Activated naive CD8-positive, alpha-beta T cell treated with anti-CD3 and anti-CD28 coated beads, Interleukin-2, amount 50 U/mL, for 16 hours (primary cell): ENCODE data around the gene UBE2F.

Experiments used
- DNase-seq: peaks from one replicate; pipeline ENCODE4 v3.0.0-alpha.2; 2020; ENCODE audit warnings: low read depth, low spot score

The UBE2F gene

GRCh38 chr2:238079874-238080327 lies 113.1 kb downstream of the UBE2F start:
- no peak for DNase-seq

DNA sequence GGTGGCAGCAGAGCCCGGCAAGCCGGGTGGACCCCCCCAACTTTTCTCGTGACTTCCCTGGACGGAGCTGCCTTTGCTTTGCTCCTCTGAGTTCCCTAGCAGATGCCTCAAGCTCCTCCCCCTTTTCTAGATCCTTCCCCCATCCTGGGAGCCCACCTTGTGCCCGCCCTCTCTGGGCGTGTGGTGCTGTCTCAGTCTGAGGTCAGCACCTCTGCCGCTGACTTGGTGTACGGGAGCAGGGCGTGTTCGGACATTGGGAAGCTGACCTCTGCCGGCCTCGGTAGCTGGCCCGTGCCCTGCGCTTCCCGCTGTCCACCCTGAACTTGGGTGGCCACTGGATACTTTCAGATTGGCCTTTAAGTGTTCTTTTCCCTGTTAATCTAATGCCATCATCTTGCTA lies 113.7 kb downstream of the UBE2F start:
- no peak for DNase-seq

DNA sequence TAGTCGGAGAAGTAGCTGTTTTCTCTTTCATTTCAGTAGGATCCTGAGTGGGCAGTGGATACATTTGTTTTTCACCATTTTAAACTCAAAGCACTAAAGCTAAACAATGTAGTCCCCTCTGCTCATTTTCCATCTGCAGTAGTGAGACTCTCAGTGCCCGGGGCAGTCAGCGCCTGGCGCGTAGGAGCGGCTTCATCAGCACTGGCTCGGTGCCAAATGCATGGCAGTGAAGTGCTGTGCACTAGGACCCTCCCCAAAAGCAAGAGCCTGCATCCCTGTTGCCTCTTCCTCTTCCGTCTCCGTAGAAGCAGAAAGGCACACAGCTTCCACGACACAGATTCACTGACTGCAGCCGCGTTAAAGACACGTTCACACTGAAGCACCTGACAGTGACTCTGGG lies 114.3 kb downstream of the UBE2F start:
- no peak for DNase-seq

DNA sequence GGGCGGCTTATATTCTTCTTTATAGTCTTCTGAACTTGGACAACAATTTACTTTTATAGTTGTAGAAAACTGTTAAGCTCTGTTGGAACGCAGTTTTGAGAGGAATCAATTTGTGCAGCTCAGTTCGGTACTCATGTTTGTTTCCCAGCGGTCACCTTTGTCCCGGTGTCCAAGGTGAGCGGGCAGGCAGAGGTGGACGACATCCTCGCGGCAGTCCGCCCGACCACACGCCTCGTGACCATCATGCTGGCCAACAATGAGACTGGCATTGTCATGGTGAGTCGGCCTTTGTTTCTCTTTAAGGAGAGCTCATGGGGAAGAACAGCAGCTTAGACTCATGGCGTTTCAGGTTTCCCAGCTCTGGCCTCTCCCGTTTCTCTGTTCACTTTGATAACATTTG lies 114.7 kb downstream of the UBE2F start:
- DNase-seq = no peak

DNA sequence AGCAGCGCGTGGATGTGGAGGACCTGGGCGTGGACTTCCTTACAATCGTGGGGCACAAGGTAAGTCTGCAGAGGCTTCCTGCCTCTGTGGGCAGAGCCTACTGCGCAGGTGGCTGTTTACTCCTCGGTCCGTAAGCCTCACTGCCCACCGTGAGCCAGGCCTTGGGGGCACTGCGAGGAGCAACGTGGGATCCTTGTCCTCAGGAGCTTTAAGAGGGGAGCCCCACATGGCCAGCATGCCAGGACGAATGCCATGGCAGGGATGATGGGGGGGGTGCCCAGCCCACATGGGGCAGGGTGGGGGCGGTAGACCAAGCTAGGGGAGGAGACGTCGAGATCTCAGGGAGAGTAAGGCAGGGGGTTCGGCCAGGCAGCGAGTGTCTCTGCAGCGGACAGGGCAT lies 115.3 kb downstream of the UBE2F start:
- no peak for DNase-seq

DNA sequence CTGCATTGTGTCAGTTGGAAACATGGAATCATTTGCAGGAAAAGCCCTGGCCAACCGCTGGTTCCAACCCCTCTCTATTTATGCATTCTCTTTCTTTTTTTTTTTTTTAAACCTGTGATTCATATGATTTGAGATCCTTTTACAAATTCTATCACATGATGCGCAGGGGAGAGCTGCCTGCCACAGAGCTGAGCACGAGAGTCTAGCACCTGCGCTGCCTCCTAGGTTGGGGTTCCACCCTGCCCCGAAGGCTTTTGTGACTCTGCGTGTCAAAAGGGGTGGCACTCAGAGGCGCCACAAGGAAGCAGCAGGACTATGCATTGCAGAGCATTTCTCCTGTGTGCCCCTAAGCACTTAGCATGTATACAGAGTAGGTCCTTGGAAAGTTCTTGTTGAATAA lies 116.0 kb downstream of the UBE2F start:
- DNase-seq = no peak

DNA sequence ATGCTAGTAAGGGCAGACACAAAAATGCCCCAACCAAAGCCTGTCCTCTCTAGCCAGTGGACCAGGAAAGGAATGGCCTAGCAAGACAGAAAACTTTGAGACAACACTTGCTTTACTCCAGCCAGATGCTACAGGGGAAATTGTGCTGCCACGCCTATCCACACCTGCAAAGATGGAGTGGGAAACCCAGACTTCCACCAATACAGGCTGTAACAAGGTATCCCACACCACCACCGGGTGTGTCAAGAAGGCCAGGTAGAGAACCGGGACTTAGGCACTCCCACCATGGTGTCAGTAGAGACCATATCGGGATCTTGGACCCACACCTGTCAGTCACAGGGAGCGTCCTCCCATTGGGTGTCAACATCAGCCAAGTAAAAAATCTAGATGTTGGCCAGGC lies 117.1 kb downstream of the UBE2F start:
- DNase-seq = no peak

GRCh38 chr2:238084761-238085160 lies 117.9 kb downstream of the UBE2F start:
- DNase-seq = no peak

DNA sequence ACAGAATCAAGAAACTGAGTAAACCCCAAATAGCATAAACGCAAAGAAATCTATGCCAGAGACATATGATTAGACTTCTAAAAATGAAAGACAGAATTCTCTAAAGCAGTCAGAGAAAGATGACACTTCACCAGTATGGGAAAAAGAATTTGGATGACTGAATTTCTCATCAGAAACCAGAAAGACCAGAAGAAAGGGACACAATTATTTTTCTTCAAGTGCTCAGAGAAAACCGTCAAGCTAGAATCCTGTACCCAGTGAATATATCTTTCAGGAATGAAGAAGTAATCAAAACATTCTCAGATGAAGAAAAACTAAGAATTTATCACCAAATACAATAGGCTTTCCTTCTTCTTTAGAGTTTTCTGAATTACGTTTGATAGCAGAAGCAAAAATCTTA lies 119.1 kb downstream of the UBE2F start:
- DNase-seq = no peak

- no peak for DNase-seq
Observed at GRCh38 chr2:238087211-238087610, 120.4 kb downstream of the UBE2F start.

DNA sequence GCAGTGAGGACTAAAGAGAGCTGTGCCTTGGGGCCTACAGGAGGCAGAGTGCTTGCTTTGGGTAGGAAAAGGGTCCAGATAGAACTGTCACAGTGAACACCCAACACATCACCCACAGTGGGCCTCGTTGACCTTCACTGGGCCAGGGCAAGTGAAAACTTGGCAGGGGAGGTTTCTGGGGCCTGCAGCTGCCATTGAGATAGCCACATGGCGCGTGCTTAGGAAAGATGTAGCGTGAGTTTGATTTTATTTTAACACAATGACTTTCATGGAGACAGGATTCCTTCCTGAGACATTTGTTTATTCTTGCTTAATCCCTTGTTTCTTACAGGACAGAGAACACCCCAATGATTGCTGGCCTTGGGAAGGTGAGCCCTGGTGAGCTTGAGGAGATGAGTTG lies 124.1 kb downstream of the UBE2F start:
- no peak for DNase-seq

- DNase-seq = no peak
Observed at GRCh38 chr2:238091436-238092060, 124.7 kb downstream of the UBE2F start.
